Heart left ventricle (tissue), 13 donors: ENCODE data around the gene MME.

Experiments
- POLR2A ChIP-seq, 2 donors: fragments of 450-650 bp; IDR thresholded peaks; one replicate each; pipeline ENCODE4 v1.6.1; 2017; ENCODE audit warnings: antibody characterized with exemption in 2 of 2, mild to moderate bottlenecking in 2 of 2, moderate library complexity in 2 of 2
- TF ChIP-seq, protein P1 (sequence below), 12 donors: fragments of 200-600 bp; sonication (generic) in 4 of 12; IDR thresholded peaks; one replicate each; pipeline versions ENCODE4 v1.5.0 to v1.8.0; 2018 to 2022; ENCODE audit warnings: antibody characterized with exemption in 12 of 12, mild to moderate bottlenecking in 5 of 12
- donor health status: ischemic (EF 13 %, LVEDD 7.1; RV severe dilation, severe dysfunction).
- donor health status: DM: no; HTN: yes; CAD: no.
- donor health status: DM: no; HTN: no; CAD: no.
- donor health status: ischemic (EF 25% LVEDD 6.9; RV normal size, moderate dysfunction).
- donor health status: ischemic (EF 25% LVEDD 5.7; RV mildly dilated, moderate dysfunction).
- donor health status: ischemic (EF 35%, LVEDD 5.7; RV mildly dilated, moderate dysfunction).
- donor health status: nonischemic (EF 11% LVEDD 7.7; RV severe dilation, severe dysfunction).
- donor health status: DM: yes; HTN: yes; CAD: no.
- donor health status: PGD.
- donor health status: ischemic (EF 29% LVEDD 5.4; RV normal size, mild dysfunction).
- donor health status: nonischemic (EF 23%, LVEDD 6.1; RV moderate dilation, normal function).

DNA sequence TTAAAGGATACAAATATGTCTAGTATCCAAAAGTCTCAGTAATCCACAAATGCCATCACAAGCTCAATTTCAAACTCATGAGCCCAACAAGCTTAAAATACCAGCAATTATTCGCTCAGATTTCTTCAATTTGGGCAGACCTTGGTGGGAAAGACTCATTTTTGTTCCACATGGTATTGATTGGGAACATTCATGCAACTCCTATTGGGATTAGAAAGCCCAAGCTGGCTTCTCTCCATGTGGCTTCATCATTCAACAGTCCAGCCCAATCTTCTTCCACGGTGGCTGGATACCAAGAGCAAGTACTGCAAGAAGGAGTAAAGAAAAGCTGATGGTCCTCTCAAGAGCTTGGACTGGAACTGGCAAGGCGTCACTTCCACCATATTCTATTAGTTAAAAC is 147.0 kb downstream of the MME start:
- TF ChIP-seq, protein P1, sequence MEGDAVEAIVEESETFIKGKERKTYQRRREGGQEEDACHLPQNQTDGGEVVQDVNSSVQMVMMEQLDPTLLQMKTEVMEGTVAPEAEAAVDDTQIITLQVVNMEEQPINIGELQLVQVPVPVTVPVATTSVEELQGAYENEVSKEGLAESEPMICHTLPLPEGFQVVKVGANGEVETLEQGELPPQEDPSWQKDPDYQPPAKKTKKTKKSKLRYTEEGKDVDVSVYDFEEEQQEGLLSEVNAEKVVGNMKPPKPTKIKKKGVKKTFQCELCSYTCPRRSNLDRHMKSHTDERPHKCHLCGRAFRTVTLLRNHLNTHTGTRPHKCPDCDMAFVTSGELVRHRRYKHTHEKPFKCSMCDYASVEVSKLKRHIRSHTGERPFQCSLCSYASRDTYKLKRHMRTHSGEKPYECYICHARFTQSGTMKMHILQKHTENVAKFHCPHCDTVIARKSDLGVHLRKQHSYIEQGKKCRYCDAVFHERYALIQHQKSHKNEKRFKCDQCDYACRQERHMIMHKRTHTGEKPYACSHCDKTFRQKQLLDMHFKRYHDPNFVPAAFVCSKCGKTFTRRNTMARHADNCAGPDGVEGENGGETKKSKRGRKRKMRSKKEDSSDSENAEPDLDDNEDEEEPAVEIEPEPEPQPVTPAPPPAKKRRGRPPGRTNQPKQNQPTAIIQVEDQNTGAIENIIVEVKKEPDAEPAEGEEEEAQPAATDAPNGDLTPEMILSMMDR (IDR thresholded peaks at IDR 0.05): no peak
- no peak for TF ChIP-seq POLR2A (IDR thresholded peaks at IDR 0.05)
